Glomerular endothelial cell (primary cell): ENCODE data around the gene UBE2S. TPM values are rescaled to one million over a fixed set of nuclear protein-coding genes. Genes with fewer than 3 reads are reported as not detected.
"Not testable (repeated sequence)": the region's sequence is repeated elsewhere in the genome, so short reads cannot be mapped to it uniquely, and the experiment has no call there.

Source experiments
- DNase-seq: peaks from one replicate; pipeline ENCODE4 v3.0.0-alpha.2; 2011; ENCODE audit warnings: low read depth, low spot score; ENCODE audit errors: extremely low read depth
- total RNA-seq: library from RNA; depleted of rRNA; stranded (reverse); fragments of >200 nt; gene quantifications from 2 replicates; pipeline ENCODE4 v1.2.3, GENCODE V29; 2015

UBE2S gene
- total RNA-seq, 1 donor from 2014 or later: 82.3 TPM

- DNase-seq: no peak
These were observed 33.0 kb upstream of the UBE2S start for GRCh38 chr19:55440411-55441105.

GRCh38 chr19:55439052-55439451 is 31.5 kb upstream of the UBE2S start:
- DNase-seq: no peak

GRCh38 chr19:55437410-55437809 is 29.8 kb upstream of the UBE2S start:
- DNase-seq: no peak

GRCh38 chr19:55436847-55437246 is 29.3 kb upstream of the UBE2S start:
- DNase-seq: no peak

GRCh38 chr19:55435020-55435419 is 27.4 kb upstream of the UBE2S start:
- DNase-seq: no peak

- DNase-seq: no peak
These were observed 26.9 kb upstream of the UBE2S start for GRCh38 chr19:55434356-55434919.

GRCh38 chr19:55433292-55433691 is 25.7 kb upstream of the UBE2S start:
- DNase-seq: no peak

- DNase-seq: no peak
These were observed 24.8 kb upstream of the UBE2S start for GRCh38 chr19:55432241-55432959.

- DNase-seq: no peak
These were observed 23.6 kb upstream of the UBE2S start for GRCh38 chr19:55431183-55431582.

- DNase-seq: no peak
These were observed 18.5 kb upstream of the UBE2S start for GRCh38 chr19:55426042-55426441.

GRCh38 chr19:55424518-55424917 is 16.9 kb upstream of the UBE2S start:
- no peak for DNase-seq

- DNase-seq: no peak
These were observed 15.8 kb upstream of the UBE2S start for GRCh38 chr19:55423225-55424005.

GRCh38 chr19:55421281-55421680 is 13.7 kb upstream of the UBE2S start:
- not testable (repeated sequence) for DNase-seq

GRCh38 chr19:55419624-55420236 is 12.1 kb upstream of the UBE2S start:
- no peak for DNase-seq

- no peak for DNase-seq
These were observed 11.5 kb upstream of the UBE2S start for GRCh38 chr19:55419103-55419502.

- DNase-seq: no peak
These were observed 10.6 kb upstream of the UBE2S start for GRCh38 chr19:55418185-55418584.

- DNase-seq: no peak
These were observed 2.6 kb upstream of the UBE2S start for GRCh38 chr19:55410168-55410567.

GRCh38 chr19:55409179-55409578 is 1.6 kb upstream of the UBE2S start:
- not testable (repeated sequence) for DNase-seq

GRCh38 chr19:55408533-55408872 is 915 bp upstream of the UBE2S start:
- no peak for DNase-seq

- DNase-seq: peak; percentile 90
These were observed 378 bp upstream of the UBE2S start for GRCh38 chr19:55407800-55408532.
